Adrenal gland (tissue), 5 donors: ENCODE results near the gene SPO11.

Source experiments
- POLR2A ChIP-seq, 2 donors: fragments of 450-650 bp; IDR thresholded peaks; one replicate each; pipeline ENCODE4 v1.6.1; 2017; ENCODE audit warnings: antibody characterized with exemption in 2 of 2, mild to moderate bottlenecking in 2 of 2, moderate library complexity in 1 of 2
- TF ChIP-seq, protein P1 (sequence below), 6 experiments: fragments of 450-650 bp in 4 of 6; fragments of 200-600 bp in 2 of 6; sonication (generic) in 1 of 6; IDR thresholded peaks; 1 replicate in 5 of 6; 2 replicates in 1 of 6; pipeline versions ENCODE4 v1.5.1 to v1.8.0; 2016 to 2021; ENCODE audit warnings: antibody characterized with exemption in 6 of 6, mild to moderate bottlenecking in 2 of 6, moderate library complexity in 1 of 6
- donor health status: DM: no; HTN: no; CAD: no.

DNA sequence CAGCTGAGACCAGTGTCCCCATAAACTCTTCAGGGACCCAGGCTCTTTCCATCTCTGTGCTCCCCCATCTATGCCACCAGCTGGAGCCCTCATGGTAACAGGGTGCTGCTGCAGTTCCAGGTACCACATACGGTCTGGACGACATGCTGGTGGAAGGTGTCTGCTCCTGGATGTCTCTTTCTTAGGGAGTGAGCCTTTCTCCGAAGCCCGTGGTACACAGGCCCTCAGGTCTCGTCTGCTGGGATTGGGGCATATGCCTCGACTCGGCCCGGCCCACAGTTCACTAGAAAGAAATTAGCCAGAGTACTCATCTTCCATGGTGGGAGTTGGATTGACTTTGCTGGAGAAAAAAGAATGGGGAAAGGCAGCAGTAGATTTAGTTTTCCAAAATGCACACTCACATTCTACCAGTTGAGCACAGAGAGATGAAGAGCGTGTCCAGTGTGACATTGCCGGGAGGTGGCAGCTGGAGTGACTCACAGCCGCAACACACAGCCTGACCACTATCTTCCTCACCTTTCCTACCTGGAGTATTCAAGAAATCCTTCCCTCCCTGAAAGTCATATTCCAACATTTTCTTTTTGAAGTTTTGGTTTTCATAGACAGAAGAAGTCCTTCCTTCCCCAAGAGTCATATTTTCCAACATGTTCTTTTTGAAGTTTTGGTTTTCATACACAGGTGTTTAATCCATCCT lies 18.6 kb upstream of the SPO11 start:
- TF ChIP-seq, protein P1, sequence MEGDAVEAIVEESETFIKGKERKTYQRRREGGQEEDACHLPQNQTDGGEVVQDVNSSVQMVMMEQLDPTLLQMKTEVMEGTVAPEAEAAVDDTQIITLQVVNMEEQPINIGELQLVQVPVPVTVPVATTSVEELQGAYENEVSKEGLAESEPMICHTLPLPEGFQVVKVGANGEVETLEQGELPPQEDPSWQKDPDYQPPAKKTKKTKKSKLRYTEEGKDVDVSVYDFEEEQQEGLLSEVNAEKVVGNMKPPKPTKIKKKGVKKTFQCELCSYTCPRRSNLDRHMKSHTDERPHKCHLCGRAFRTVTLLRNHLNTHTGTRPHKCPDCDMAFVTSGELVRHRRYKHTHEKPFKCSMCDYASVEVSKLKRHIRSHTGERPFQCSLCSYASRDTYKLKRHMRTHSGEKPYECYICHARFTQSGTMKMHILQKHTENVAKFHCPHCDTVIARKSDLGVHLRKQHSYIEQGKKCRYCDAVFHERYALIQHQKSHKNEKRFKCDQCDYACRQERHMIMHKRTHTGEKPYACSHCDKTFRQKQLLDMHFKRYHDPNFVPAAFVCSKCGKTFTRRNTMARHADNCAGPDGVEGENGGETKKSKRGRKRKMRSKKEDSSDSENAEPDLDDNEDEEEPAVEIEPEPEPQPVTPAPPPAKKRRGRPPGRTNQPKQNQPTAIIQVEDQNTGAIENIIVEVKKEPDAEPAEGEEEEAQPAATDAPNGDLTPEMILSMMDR (IDR thresholded peaks at IDR 0.05): no peak
- no peak for TF ChIP-seq POLR2A (IDR thresholded peaks at IDR 0.05)
